22Rv1 (cell line): Measurements from ENCODE around the gene SRSF12.

Experiments used
- H3K27ac ChIP-seq: fragments of 450-650 bp; 2 replicates; pipeline ENCODE4 v1.5.1; 2017
- CTCF ChIP-seq: fragments of 450-650 bp; IDR thresholded peaks from 2 replicates; pipeline ENCODE4 v1.5.1; 2017; ENCODE audit warnings: mild to moderate bottlenecking
- ZFX ChIP-seq: fragments of 450-650 bp; IDR thresholded peaks from 2 replicates; pipeline ENCODE4 v1.6.1; 2017; ENCODE audit warnings: antibody characterized with exemption, borderline replicate concordance

The SRSF12 gene

GRCh38 chr6:89058627-89059026 lies 59.2 kb downstream of the SRSF12 start:
- no peak overlapping the region for H3K27ac ChIP-seq
- TF ChIP-seq ZFX, result no peak
- TF ChIP-seq CTCF, result no peak

- H3K27ac ChIP-seq, result no peak overlapping the region
- TF ChIP-seq ZFX (no peak), CTCF (no peak)
These were observed 60.1 kb downstream of the SRSF12 start for GRCh38 chr6:89057759-89058158.

GRCh38 chr6:89054208-89054607 lies 63.7 kb downstream of the SRSF12 start:
- TF ChIP-seq CTCF, result no peak
- TF ChIP-seq ZFX, result no peak
- H3K27ac ChIP-seq, result no peak overlapping the region

GRCh38 chr6:89051676-89052075 lies 66.2 kb downstream of the SRSF12 start:
- TF ChIP-seq CTCF (no peak), ZFX (no peak)
- H3K27ac ChIP-seq, result no peak overlapping the region

GRCh38 chr6:89050697-89051096 lies 67.2 kb downstream of the SRSF12 start:
- H3K27ac ChIP-seq, result no peak overlapping the region
- TF ChIP-seq ZFX (no peak), CTCF (no peak)

GRCh38 chr6:89050155-89050554 lies 67.7 kb downstream of the SRSF12 start:
- H3K27ac ChIP-seq, result no peak overlapping the region
- TF ChIP-seq ZFX (no peak), CTCF (no peak)

GRCh38 chr6:89048985-89049384 lies 68.9 kb downstream of the SRSF12 start:
- no peak overlapping the region for H3K27ac ChIP-seq
- TF ChIP-seq CTCF (no peak), ZFX (no peak)
